ENCODE measurements around the gene TPD52L2. TPM values are rescaled to one million over a fixed set of nuclear protein-coding genes. Genes with fewer than 3 reads are reported as not detected.
"Not testable (repeated sequence)": the region's sequence is repeated elsewhere in the genome, so short reads cannot be mapped to it uniquely, and the experiment has no call there.

The TPD52L2 gene
- total and polyA plus RNA-seq, 2 donors, result 37.9 to 73.2 TPM

GRCh38 chr20:63880901-63881300 lies 15.8 kb downstream of the TPD52L2 start:
- H3K27ac ChIP-seq (ENCODE audit: low read depth in 1 of 2, low read length in 1 of 2); H3K4me1 ChIP-seq (ENCODE audit: control insufficient read depth in 2 of 2, insufficient read depth in 2 of 2, low read length in 2 of 2); H3K27me3 ChIP-seq (ENCODE audit: control insufficient read depth in 2 of 2, insufficient read depth in 1 of 2, low read length in 1 of 2); DNase-seq (ENCODE audit: low read depth in 6 of 9, low spot score in 9 of 9); H3K4me3 ChIP-seq (ENCODE audit: low read length in 2 of 2); H3K9me3 ChIP-seq (ENCODE audit: control insufficient read depth in 2 of 2, insufficient read depth in 1 of 2, low read length in 1 of 2): not testable (repeated sequence)
- WGBS, result 97% methylated on average over 13 of the region's 13 CpGs
- peaks cover 47 to 76% of the 10 kb centered on the region in 2 donors for H3K36me3 ChIP-seq (ENCODE audit: control insufficient read depth in 2 of 2, insufficient read depth in 2 of 2, low read length in 1 of 2)

GRCh38 chr20:63881451-63882226 lies 16.6 kb downstream of the TPD52L2 start:
- Histone ChIP-seq H3K36me3 (ENCODE audit: control insufficient read depth in 2 of 2, insufficient read depth in 2 of 2, low read length in 1 of 2) (peaks cover 40 to 71% of the 10 kb centered on the region in 2 donors), H3K27ac (ENCODE audit: low read depth in 1 of 2, low read length in 1 of 2) (no peak overlapping the region), H3K9me3 (ENCODE audit: control insufficient read depth in 2 of 2, insufficient read depth in 1 of 2, low read length in 1 of 2) (peaks cover 0 to 7% of the 10 kb centered on the region in 2 donors), H3K4me3 (ENCODE audit: low read length in 2 of 2) (no peak overlapping the region), H3K27me3 (ENCODE audit: control insufficient read depth in 2 of 2, insufficient read depth in 1 of 2, low read length in 1 of 2) (no peaks in the 10 kb centered on the region), H3K4me1 (ENCODE audit: control insufficient read depth in 2 of 2, insufficient read depth in 2 of 2, low read length in 2 of 2) (no peaks in the 10 kb centered on the region)
- DNase-seq (ENCODE audit: low read depth in 6 of 9, low spot score in 9 of 9), result no peak
- WGBS, result 97% methylated on average over 19 of the region's 19 CpGs

- Histone ChIP-seq H3K27ac (ENCODE audit: low read depth in 1 of 2, low read length in 1 of 2) (no peak overlapping the region), H3K36me3 (ENCODE audit: control insufficient read depth in 2 of 2, insufficient read depth in 2 of 2, low read length in 1 of 2) (peaks cover 42 to 73% of the 10 kb centered on the region in 2 donors), H3K4me3 (ENCODE audit: low read length in 2 of 2) (no peak overlapping the region), H3K27me3 (ENCODE audit: control insufficient read depth in 2 of 2, insufficient read depth in 1 of 2, low read length in 1 of 2) (no peaks in the 10 kb centered on the region), H3K4me1 (ENCODE audit: control insufficient read depth in 2 of 2, insufficient read depth in 2 of 2, low read length in 2 of 2) (no peaks in the 10 kb centered on the region), H3K9me3 (ENCODE audit: control insufficient read depth in 2 of 2, insufficient read depth in 1 of 2, low read length in 1 of 2) (peaks cover 0 to 7% of the 10 kb centered on the region in 2 donors)
- WGBS, result 97% methylated on average over 28 of the region's 28 CpGs
- DNase-seq (ENCODE audit: low read depth in 6 of 9, low spot score in 9 of 9), result no peak
Measured at GRCh38 chr20:63882257-63883200, 17.5 kb downstream of the TPD52L2 start.

- Histone ChIP-seq H3K4me3 (ENCODE audit: low read length in 2 of 2) (no peak overlapping the region), H3K4me1 (ENCODE audit: control insufficient read depth in 2 of 2, insufficient read depth in 2 of 2, low read length in 2 of 2) (no peaks in the 10 kb centered on the region), H3K27me3 (ENCODE audit: control insufficient read depth in 2 of 2, insufficient read depth in 1 of 2, low read length in 1 of 2) (no peaks in the 10 kb centered on the region), H3K36me3 (ENCODE audit: control insufficient read depth in 2 of 2, insufficient read depth in 2 of 2, low read length in 1 of 2) (peaks cover 42 to 71% of the 10 kb centered on the region in 2 donors), H3K27ac (ENCODE audit: low read depth in 1 of 2, low read length in 1 of 2) (no peak overlapping the region), H3K9me3 (ENCODE audit: control insufficient read depth in 2 of 2, insufficient read depth in 1 of 2, low read length in 1 of 2) (peaks cover 0 to 7% of the 10 kb centered on the region in 2 donors)
- 95% methylated on average over 6 of the region's 6 CpGs for WGBS
- no peak for DNase-seq (ENCODE audit: low read depth in 6 of 9, low spot score in 9 of 9)
Measured at GRCh38 chr20:63883201-63883593, 18.1 kb downstream of the TPD52L2 start.

- Histone ChIP-seq H3K4me1 (ENCODE audit: control insufficient read depth in 2 of 2, insufficient read depth in 2 of 2, low read length in 2 of 2) (no peaks in the 10 kb centered on the region), H3K27me3 (ENCODE audit: control insufficient read depth in 2 of 2, insufficient read depth in 1 of 2, low read length in 1 of 2) (no peaks in the 10 kb centered on the region), H3K27ac (ENCODE audit: low read depth in 1 of 2, low read length in 1 of 2) (no peak overlapping the region), H3K36me3 (ENCODE audit: control insufficient read depth in 2 of 2, insufficient read depth in 2 of 2, low read length in 1 of 2) (peaks cover 45 to 69% of the 10 kb centered on the region in 2 donors), H3K4me3 (ENCODE audit: low read length in 2 of 2) (no peak overlapping the region), H3K9me3 (ENCODE audit: control insufficient read depth in 2 of 2, insufficient read depth in 1 of 2, low read length in 1 of 2) (no peaks in the 10 kb centered on the region)
- 94% methylated on average over 21 of the region's 21 CpGs for WGBS
- DNase-seq (ENCODE audit: low read depth in 6 of 9, low spot score in 9 of 9), result no peak
Measured at GRCh38 chr20:63884506-63885263, 19.6 kb downstream of the TPD52L2 start.

GRCh38 chr20:63885264-63886053 lies 20.4 kb downstream of the TPD52L2 start:
- H3K27me3 ChIP-seq (ENCODE audit: control insufficient read depth in 2 of 2, insufficient read depth in 1 of 2, low read length in 1 of 2), result no peaks in the 10 kb centered on the region
- no peak overlapping the region for H3K4me3 ChIP-seq (ENCODE audit: low read length in 2 of 2)
- H3K4me1 ChIP-seq (ENCODE audit: control insufficient read depth in 2 of 2, insufficient read depth in 2 of 2, low read length in 2 of 2), result no peaks in the 10 kb centered on the region
- WGBS, result 97% methylated on average over 27 of the region's 27 CpGs
- no peaks in the 10 kb centered on the region for H3K9me3 ChIP-seq (ENCODE audit: control insufficient read depth in 2 of 2, insufficient read depth in 1 of 2, low read length in 1 of 2)
- H3K36me3 ChIP-seq (ENCODE audit: control insufficient read depth in 2 of 2, insufficient read depth in 2 of 2, low read length in 1 of 2), result peaks cover 53 to 76% of the 10 kb centered on the region in 2 donors
- no peak overlapping the region for H3K27ac ChIP-seq (ENCODE audit: low read depth in 1 of 2, low read length in 1 of 2)
- DNase-seq (ENCODE audit: low read depth in 6 of 9, low spot score in 9 of 9), result no peak

- no peaks in the 10 kb centered on the region for H3K9me3 ChIP-seq (ENCODE audit: control insufficient read depth in 2 of 2, insufficient read depth in 1 of 2, low read length in 1 of 2)
- WGBS, result 99% methylated on average over 14 of the region's 14 CpGs
- H3K27ac ChIP-seq (ENCODE audit: low read depth in 1 of 2, low read length in 1 of 2), result no peak overlapping the region
- H3K4me1 ChIP-seq (ENCODE audit: control insufficient read depth in 2 of 2, insufficient read depth in 2 of 2, low read length in 2 of 2), result no peaks in the 10 kb centered on the region
- DNase-seq (ENCODE audit: low read depth in 6 of 9, low spot score in 9 of 9), result no peak
- no peak overlapping the region for H3K4me3 ChIP-seq (ENCODE audit: low read length in 2 of 2)
- H3K27me3 ChIP-seq (ENCODE audit: control insufficient read depth in 2 of 2, insufficient read depth in 1 of 2, low read length in 1 of 2), result no peaks in the 10 kb centered on the region
- H3K36me3 ChIP-seq (ENCODE audit: control insufficient read depth in 2 of 2, insufficient read depth in 2 of 2, low read length in 1 of 2), result peaks cover 58 to 77% of the 10 kb centered on the region in 2 donors
Measured at GRCh38 chr20:63886054-63886419, 21.0 kb downstream of the TPD52L2 start.

- DNase-seq (ENCODE audit: low read depth in 6 of 9, low spot score in 9 of 9), result no peak
- 97% methylated on average over 11 of the region's 11 CpGs for WGBS
- H3K27me3 ChIP-seq (ENCODE audit: control insufficient read depth in 2 of 2, insufficient read depth in 1 of 2, low read length in 1 of 2), result no peaks in the 10 kb centered on the region
- H3K9me3 ChIP-seq (ENCODE audit: control insufficient read depth in 2 of 2, insufficient read depth in 1 of 2, low read length in 1 of 2), result no peaks in the 10 kb centered on the region
- H3K27ac ChIP-seq (ENCODE audit: low read depth in 1 of 2, low read length in 1 of 2), result no peak overlapping the region
- H3K36me3 ChIP-seq (ENCODE audit: control insufficient read depth in 2 of 2, insufficient read depth in 2 of 2, low read length in 1 of 2), result peaks cover 61 to 76% of the 10 kb centered on the region in 2 donors
- no peaks in the 10 kb centered on the region for H3K4me1 ChIP-seq (ENCODE audit: control insufficient read depth in 2 of 2, insufficient read depth in 2 of 2, low read length in 2 of 2)
- H3K4me3 ChIP-seq (ENCODE audit: low read length in 2 of 2), result no peak overlapping the region
Measured at GRCh38 chr20:63886921-63887320, 21.9 kb downstream of the TPD52L2 start.

All from thymus (tissue), 11 donors.